HEK293 (cell line): ENCODE results near the gene OR2D3.

ENCODE experiments used
- CTCF ChIA-PET: fragments of 350-600 bp; formaldehyde crosslinking; extraction: SDS; loops from one replicate; lab custom pipeline; 2021; ENCODE audit warnings: antibody characterized with exemption; lab: Yijun Ruan, JAX
- POLR2A ChIA-PET: fragments of 300-600 bp; formaldehyde crosslinking; extraction: SDS; loops from one replicate; lab custom pipeline; 2020; ENCODE audit warnings: antibody characterized with exemption, inconsistent platforms; lab: Yijun Ruan, JAX
- H3K27ac ChIP-seq: fragments of 200-500 bp; sonication (Bioruptor generic); 2 replicates; pipeline ENCODE4 v1.5.1; 2014; ENCODE audit warnings: low read depth, low read length, control low read depth, inconsistent platforms; ENCODE audit errors: extremely low read depth
- H3K36me3 ChIP-seq, 2 experiments: fragments of 200-500 bp in 1 of 2; sonication (Bioruptor generic) in 1 of 2; 1 replicate in 1 of 2; 2 replicates in 1 of 2; pipeline ENCODE4 v1.5.1; 2014 to 2017; ENCODE audit warnings: inconsistent platforms in 2 of 2, low read length in 2 of 2; ENCODE audit not compliant: control insufficient read depth in 2 of 2, insufficient read depth in 1 of 2
- H3K4me1 ChIP-seq: fragments of 200-500 bp; sonication (Bioruptor generic); 2 replicates; pipeline ENCODE4 v1.5.1; 2014; ENCODE audit warnings: mild to moderate bottlenecking, low read length, inconsistent platforms; ENCODE audit not compliant: control insufficient read depth, insufficient read depth
- H3K4me3 ChIP-seq: 2 replicates; pipeline ENCODE4 v1.5.1; 2011; ENCODE audit warnings: low read depth, mild to moderate bottlenecking, control low read depth, low read length, moderate library complexity
- H3K9me3 ChIP-seq: fragments of 200-500 bp; sonication (Bioruptor generic); 2 replicates; pipeline ENCODE4 v1.5.1; 2014; ENCODE audit warnings: low read depth, low read length, inconsistent platforms; ENCODE audit not compliant: control insufficient read depth, insufficient read depth
- FEZF1 ChIP-seq: fragments of 450-650 bp; formaldehyde crosslinking; IDR thresholded peaks from 2 replicates; pipeline ENCODE4 v1.5.1; 2016; ENCODE audit warnings: missing biosample characterization, missing genetic modification characterization
- GLIS2 ChIP-seq: fragments of 450-650 bp; formaldehyde crosslinking; IDR thresholded peaks from 2 replicates; pipeline ENCODE4 v1.5.1; 2016; ENCODE audit warnings: missing biosample characterization, missing genetic modification characterization
- HOXA7 ChIP-seq: sonication (generic); formaldehyde crosslinking; IDR thresholded peaks from 2 replicates; pipeline ENCODE4 v1.8.1; 2022; ENCODE audit warnings: missing genetic modification reagents, borderline replicate concordance
- KLF10 ChIP-seq: fragments of 450-650 bp; IDR thresholded peaks from 2 replicates; pipeline ENCODE4 v1.5.1; 2018; ENCODE audit warnings: missing biosample characterization, mild to moderate bottlenecking, missing genetic modification characterization
- SALL2 ChIP-seq: fragments of 450-650 bp; formaldehyde crosslinking; IDR thresholded peaks from 2 replicates; pipeline ENCODE4 v1.5.0; 2017; ENCODE audit warnings: missing biosample characterization, mild to moderate bottlenecking, missing genetic modification characterization, borderline replicate concordance
- YY1 ChIP-seq: fragments of 450-650 bp; formaldehyde crosslinking; IDR thresholded peaks from 2 replicates; pipeline ENCODE4 v1.5.1; 2018; ENCODE audit warnings: missing biosample characterization, missing genetic modification characterization
- ZBTB11 ChIP-seq: fragments of 450-650 bp; formaldehyde crosslinking; conservative IDR thresholded peaks from 2 replicates; pipeline ENCODE4 v1.5.1; 2016; ENCODE audit warnings: low read depth, missing biosample characterization, missing genetic modification characterization
- ZNF146 ChIP-seq: fragments of 450-650 bp; formaldehyde crosslinking; IDR thresholded peaks from 2 replicates; pipeline ENCODE4 v1.5.1; 2016; ENCODE audit warnings: missing biosample characterization, missing genetic modification characterization
- ZNF202 ChIP-seq: fragments of 450-650 bp; formaldehyde crosslinking; IDR thresholded peaks from 2 replicates; pipeline ENCODE4 v1.5.1; 2016; ENCODE audit warnings: missing biosample characterization, missing genetic modification characterization, borderline replicate concordance
- ZNF341 ChIP-seq: fragments of 450-650 bp; formaldehyde crosslinking; IDR thresholded peaks from 2 replicates; pipeline ENCODE4; 2016; ENCODE audit warnings: low read depth, missing biosample characterization, missing genetic modification characterization
- ZNF391 ChIP-seq: fragments of 450-650 bp; formaldehyde crosslinking; IDR thresholded peaks from 2 replicates; pipeline ENCODE4 v1.5.1; 2016; ENCODE audit warnings: low read depth, missing biosample characterization, missing genetic modification characterization, borderline replicate concordance
- ZNF510 ChIP-seq: fragments of 450-650 bp; formaldehyde crosslinking; IDR thresholded peaks from 2 replicates; pipeline ENCODE4 v1.5.1; 2018; ENCODE audit warnings: mild to moderate bottlenecking, missing genetic modification characterization, missing biosample characterization; ENCODE audit not compliant: insufficient replicate concordance
- ZNF621 ChIP-seq: fragments of 450-650 bp; formaldehyde crosslinking; IDR thresholded peaks from 2 replicates; pipeline ENCODE4 v1.5.1; 2017; ENCODE audit warnings: missing biosample characterization, missing genetic modification characterization
- ZNF626 ChIP-seq: fragments of 450-650 bp; sonication (Bioruptor Pico); formaldehyde crosslinking; IDR thresholded peaks from 2 replicates; pipeline ENCODE4 v1.5.1; 2018; ENCODE audit warnings: missing biosample characterization, missing genetic modification characterization, inconsistent platforms
- ZNF792 ChIP-seq: fragments of 450-650 bp; formaldehyde crosslinking; IDR thresholded peaks from 2 replicates; pipeline ENCODE4 v1.5.1; 2016; ENCODE audit warnings: missing biosample characterization, missing genetic modification characterization
- TF ChIP-seq, protein P1 (sequence below): fragments of 450-650 bp; formaldehyde crosslinking; IDR thresholded peaks from 2 replicates; pipeline ENCODE4 v1.5.1; 2016; ENCODE audit warnings: missing biosample characterization, missing genetic modification characterization
- TF ChIP-seq, protein P2 (sequence below): fragments of 450-650 bp; formaldehyde crosslinking; IDR thresholded peaks from 2 replicates; pipeline ENCODE4 v1.5.1; 2016; ENCODE audit warnings: missing biosample characterization, missing genetic modification characterization

OR2D3 gene

DNA sequence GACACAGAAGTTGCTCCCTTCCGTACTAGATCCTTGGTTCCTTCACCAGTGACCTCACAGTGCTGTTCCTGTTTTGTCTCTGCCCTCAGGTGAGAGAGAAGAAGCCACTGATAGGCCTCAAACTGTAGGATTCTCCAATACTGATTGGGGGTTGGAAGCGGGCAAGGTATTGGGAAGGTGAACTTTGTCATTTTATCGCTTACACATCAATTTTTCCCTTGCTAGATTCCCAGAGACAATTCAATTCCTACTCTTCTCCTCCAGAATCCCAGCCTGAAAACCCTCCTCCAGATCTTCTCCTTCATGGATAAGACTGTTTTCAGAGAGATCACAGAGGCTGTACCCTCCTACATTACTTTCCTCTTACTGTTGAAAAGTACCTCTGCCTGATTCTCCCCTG lies 9.4 kb upstream of the OR2D3 start (continued):
- no peak for TF ChIP-seq ZBTB11 (tag by site-specific recombination)
- no peak for TF ChIP-seq ZNF621 (tag by site-specific recombination)

GRCh38 chr11:6911948-6912347 lies 8.9 kb upstream of the OR2D3 start:
- TF ChIP-seq ZNF510 (tag by site-specific recombination) (no peak), KLF10 (tag by site-specific recombination) (no peak), SALL2 (tag by site-specific recombination) (no peak), ZNF202 (tag by site-specific recombination) (no peak), ZNF391 (tag by site-specific recombination) (no peak), FEZF1 (tag by site-specific recombination) (no peak), ZNF792 (tag by site-specific recombination) (no peak), ZNF341 (no peak), ZNF626 (tag by site-specific recombination) (no peak), GLIS2 (tag by site-specific recombination) (no peak), HOXA7 (CRISPR knock-in tag) (no peak)
- TF ChIP-seq, protein P1, sequence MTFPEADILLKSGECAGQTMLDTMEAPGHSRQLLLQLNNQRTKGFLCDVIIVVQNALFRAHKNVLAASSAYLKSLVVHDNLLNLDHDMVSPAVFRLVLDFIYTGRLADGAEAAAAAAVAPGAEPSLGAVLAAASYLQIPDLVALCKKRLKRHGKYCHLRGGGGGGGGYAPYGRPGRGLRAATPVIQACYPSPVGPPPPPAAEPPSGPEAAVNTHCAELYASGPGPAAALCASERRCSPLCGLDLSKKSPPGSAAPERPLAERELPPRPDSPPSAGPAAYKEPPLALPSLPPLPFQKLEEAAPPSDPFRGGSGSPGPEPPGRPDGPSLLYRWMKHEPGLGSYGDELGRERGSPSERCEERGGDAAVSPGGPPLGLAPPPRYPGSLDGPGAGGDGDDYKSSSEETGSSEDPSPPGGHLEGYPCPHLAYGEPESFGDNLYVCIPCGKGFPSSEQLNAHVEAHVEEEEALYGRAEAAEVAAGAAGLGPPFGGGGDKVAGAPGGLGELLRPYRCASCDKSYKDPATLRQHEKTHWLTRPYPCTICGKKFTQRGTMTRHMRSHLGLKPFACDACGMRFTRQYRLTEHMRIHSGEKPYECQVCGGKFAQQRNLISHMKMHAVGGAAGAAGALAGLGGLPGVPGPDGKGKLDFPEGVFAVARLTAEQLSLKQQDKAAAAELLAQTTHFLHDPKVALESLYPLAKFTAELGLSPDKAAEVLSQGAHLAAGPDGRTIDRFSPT (tag by site-specific recombination): no peak
- Histone ChIP-seq H3K4me1 (no peaks in the 10 kb centered on the region), H3K27ac (no peak overlapping the region), H3K9me3 (no peaks in the 10 kb centered on the region), H3K36me3 (no peaks in the 10 kb centered on the region), H3K4me3 (no peak overlapping the region)
- ChIA-PET POLR2A (no interaction called here), CTCF (no interaction called here)

- ChIA-PET POLR2A (no interaction called here), CTCF (interaction anchor here (1.1 kb wide), 1 partner anchor 165 kb away, joined by 3 read pairs; no protein-coding TSS in a partner anchor)
- Histone ChIP-seq H3K4me1 (no peaks in the 10 kb centered on the region), H3K9me3 (no peaks in the 10 kb centered on the region), H3K4me3 (no peak overlapping the region), H3K27ac (no peak overlapping the region), H3K36me3 (no peaks in the 10 kb centered on the region)
- TF ChIP-seq, protein P2, sequence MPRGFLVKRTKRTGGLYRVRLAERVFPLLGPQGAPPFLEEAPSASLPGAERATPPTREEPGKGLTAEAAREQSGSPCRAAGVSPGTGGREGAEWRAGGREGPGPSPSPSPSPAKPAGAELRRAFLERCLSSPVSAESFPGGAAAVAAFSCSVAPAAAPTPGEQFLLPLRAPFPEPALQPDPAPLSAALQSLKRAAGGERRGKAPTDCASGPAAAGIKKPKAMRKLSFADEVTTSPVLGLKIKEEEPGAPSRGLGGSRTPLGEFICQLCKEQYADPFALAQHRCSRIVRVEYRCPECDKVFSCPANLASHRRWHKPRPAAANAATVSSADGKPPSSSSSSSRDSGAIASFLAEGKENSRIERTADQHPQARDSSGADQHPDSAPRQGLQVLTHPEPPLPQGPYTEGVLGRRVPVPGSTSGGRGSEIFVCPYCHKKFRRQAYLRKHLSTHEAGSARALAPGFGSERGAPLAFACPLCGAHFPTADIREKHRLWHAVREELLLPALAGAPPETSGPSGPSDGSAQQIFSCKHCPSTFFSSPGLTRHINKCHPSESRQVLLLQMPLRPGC (tag by site-specific recombination): no peak
- no peak for TF ChIP-seq ZNF510 (tag by site-specific recombination)
- no peak for TF ChIP-seq ZNF626 (tag by site-specific recombination)
- TF ChIP-seq ZNF146 (tag by site-specific recombination): peak; percentile 95
- TF ChIP-seq YY1 (tag by site-specific recombination): no peak
These were observed 1.1 kb upstream of the OR2D3 start for GRCh38 chr11:6919698-6920097.
